ENCODE results near the gene LRRN4CL. TPM values are rescaled to one million over a fixed set of nuclear protein-coding genes. Genes with fewer than 3 reads are reported as not detected.

The LRRN4CL gene
- total and polyA plus RNA-seq, 8 donors = 1.6 to 20.0 (median 5.8) TPM

GRCh38 chr11:62667460-62667859 lies 21.9 kb downstream of the LRRN4CL start:
- intact Hi-C loops (cut with DNase I; ENCODE audit: low total_unique reads) = no loop called here
- Histone ChIP-seq H3K4me1 (peaks cover 41 to 74% (median 72%) of the 10 kb centered on the region in 4 donors), H3K36me3 (peaks cover 8 to 26% (median 19%) of the 10 kb centered on the region in 4 donors), H3K27me3 (no peaks in the 10 kb centered on the region), H3K9me3 (no peaks in the 10 kb centered on the region), H3K4me3 (peak overlapping the region in 1 of 4 donors; percentile 84), H3K27ac (peak overlapping the region in 2 of 5 donors; percentile 38 to 97)
- no peak for TF ChIP-seq CTCF (IDR thresholded peaks at IDR 0.05)
- TF ChIP-seq EP300 (IDR thresholded peaks at IDR 0.05) = no peak
- TF ChIP-seq POLR2AphosphoS5 (IDR thresholded peaks at IDR 0.05) = no peak
- TF ChIP-seq POLR2A (IDR thresholded peaks at IDR 0.05) = no peak
- 69 to 90% (median 79%) methylated on average over 2 of the region's 2 CpGs for WGBS, 5 donors
- DNase-seq = no peak

GRCh38 chr11:62666259-62666926 lies 22.9 kb downstream of the LRRN4CL start:
- Histone ChIP-seq H3K9me3 (no peaks in the 10 kb centered on the region), H3K36me3 (peaks cover 9 to 36% (median 28%) of the 10 kb centered on the region in 4 donors), H3K4me1 (peaks cover 40 to 72% (median 67%) of the 10 kb centered on the region in 4 donors), H3K27me3 (no peaks in the 10 kb centered on the region), H3K27ac (peak overlapping the region; percentile 91 to 97 (median 94)), H3K4me3 (peak overlapping the region; percentile 78 to 94 (median 83))
- DNase-seq = no peak
- TF ChIP-seq EP300 (IDR thresholded peaks at IDR 0.05) (no peak), POLR2A (IDR thresholded peaks at IDR 0.05) (no peak), CTCF (IDR thresholded peaks at IDR 0.05) (no peak), POLR2AphosphoS5 (IDR thresholded peaks at IDR 0.05) (no peak)
- 27 to 40% (median 34%) methylated on average over 16 of the region's 16 CpGs for WGBS, 5 donors
- intact Hi-C loops (cut with DNase I; ENCODE audit: low total_unique reads) = no loop called here

DNA sequence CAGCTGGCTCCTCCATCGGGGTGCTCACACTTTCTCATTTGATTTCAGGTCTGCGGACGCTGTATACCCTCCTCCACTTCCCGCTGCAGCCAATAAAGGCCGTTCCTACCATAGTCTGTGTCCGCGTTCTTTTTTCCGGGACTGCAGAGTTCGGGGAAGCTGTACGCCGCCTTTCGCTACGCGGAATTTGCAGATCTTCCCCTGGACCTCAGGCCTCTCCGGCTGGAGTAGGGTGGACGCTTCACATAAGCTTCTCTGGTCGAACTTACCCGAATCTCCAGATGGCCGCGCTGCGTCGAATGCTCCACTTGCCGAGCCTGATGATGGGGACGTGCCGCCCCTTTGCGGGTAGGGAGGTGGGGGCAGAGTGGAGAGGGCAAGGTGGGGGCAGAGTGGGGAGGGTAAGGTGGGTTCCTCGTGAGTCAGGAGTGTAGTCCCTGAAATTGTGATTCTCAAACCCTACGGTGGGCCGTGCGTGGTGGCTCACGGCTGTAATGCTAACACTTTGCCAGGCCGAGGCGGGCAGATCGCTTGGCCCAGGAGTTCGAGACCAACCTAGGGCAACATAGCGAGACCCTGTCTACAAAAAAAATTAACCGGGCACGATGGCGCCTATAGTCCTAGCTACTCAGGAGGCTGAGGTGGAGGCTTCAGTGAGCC lies 23.6 kb downstream of the LRRN4CL start:
- no peaks in the 10 kb centered on the region for H3K27me3 ChIP-seq
- TF ChIP-seq CTCF (IDR thresholded peaks at IDR 0.05) = no peak
- no peak for TF ChIP-seq POLR2AphosphoS5 (IDR thresholded peaks at IDR 0.05)
- TF ChIP-seq EP300 (IDR thresholded peaks at IDR 0.05) = no peak
- TF ChIP-seq POLR2A (IDR thresholded peaks at IDR 0.05) = no peak
- H3K9me3 ChIP-seq = no peaks in the 10 kb centered on the region
- DNase-seq = peak; percentile 50 to 82
- H3K27ac ChIP-seq = peak overlapping the region; percentile 91 to 97 (median 94)
- H3K36me3 ChIP-seq = peaks cover 9 to 42% (median 29%) of the 10 kb centered on the region in 4 donors
- H3K4me1 ChIP-seq = peaks cover 36 to 68% (median 62%) of the 10 kb centered on the region in 4 donors
- H3K4me3 ChIP-seq = peak overlapping the region; percentile 78 to 94 (median 83)
- intact Hi-C loops (cut with DNase I; ENCODE audit: low total_unique reads) = no loop called here
- WGBS, 5 donors = 0 to 3% (median 2%) methylated on average over 39 of the region's 39 CpGs

GRCh38 chr11:62665075-62665598 lies 24.2 kb downstream of the LRRN4CL start, which contains the start of the genes C11orf98 and CSKMT:
TSS of gene C11orf98 (minus strand) at chr11:62665210. CDS start at chr11:62665169, 41 bp downstream.
TSS of gene CSKMT (plus strand) at chr11:62665312. CDS start at chr11:62665880, 568 bp downstream.
- Histone ChIP-seq H3K27me3 (no peaks in the 10 kb centered on the region), H3K9me3 (no peaks in the 10 kb centered on the region), H3K36me3 (peaks cover 9 to 42% (median 29%) of the 10 kb centered on the region in 4 donors), H3K27ac (peak within 1 kb of the TSS; percentile 91 to 97 (median 94)), H3K4me1 (peaks cover 30 to 62% (median 56%) of the 10 kb centered on the region in 4 donors), H3K4me3 (peak within 1 kb of the TSS; percentile 78 to 94 (median 83))
- TF ChIP-seq POLR2A (IDR thresholded peaks at IDR 0.05) (peak in 2 of 4 donors; percentile 92 to 93), POLR2AphosphoS5 (IDR thresholded peaks at IDR 0.05) (peak; percentile 90 to 100 (median 100)), CTCF (IDR thresholded peaks at IDR 0.05) (no peak)
- DNase-seq = peak; percentile 95 to 98
- 0 to 1% (median 0%) methylated on average over 22 to 47 of the region's 47 CpGs for WGBS, 5 donors
- intact Hi-C loops (cut with DNase I; ENCODE audit: low total_unique reads) = no loop called here
